Smooth muscle cell (in vitro differentiated cells): ENCODE results near the gene TRAF3. TPM values are rescaled to one million over a fixed set of nuclear protein-coding genes. Genes with fewer than 3 reads are reported as not detected.

Experiments
- DNase-seq: peaks from one replicate; lab custom pipeline; 2025; ENCODE audit not compliant: unreplicated experiment; lab: John Stamatoyannopoulos, UW
- H2AFZ ChIP-seq: fragments of 200-600 bp; sonication (generic); 2 replicates; pipeline ENCODE4 v1.6.0; 2016; ENCODE audit warnings: antibody characterized with exemption, low read depth, mild to moderate bottlenecking
- H3F3A ChIP-seq: fragments of 200-600 bp; sonication (generic); 2 replicates; pipeline ENCODE4 v1.6.0; 2017; ENCODE audit warnings: antibody characterized with exemption, low read depth
- H3K27ac ChIP-seq: fragments of 200-600 bp; sonication (generic); 2 replicates; pipeline ENCODE4 v1.5.1; 2016; ENCODE audit warnings: low read depth, mild to moderate bottlenecking
- H3K27me3 ChIP-seq: fragments of 200-600 bp; sonication (generic); 2 replicates; pipeline ENCODE4 v1.6.1; 2016; ENCODE audit warnings: low read depth, mild to moderate bottlenecking
- H3K36me3 ChIP-seq: fragments of 200-600 bp; sonication (generic); 2 replicates; pipeline ENCODE4 v1.5.1; 2016; ENCODE audit warnings: low read depth
- H3K4me1 ChIP-seq: fragments of 200-600 bp; sonication (generic); 2 replicates; pipeline ENCODE4 v1.5.1; 2016; ENCODE audit warnings: low read depth
- H3K4me2 ChIP-seq: fragments of 200-600 bp; sonication (generic); 2 replicates; pipeline ENCODE4 v1.6.0; 2016; ENCODE audit warnings: mild to moderate bottlenecking
- H3K4me3 ChIP-seq: fragments of 200-600 bp; sonication (generic); 2 replicates; pipeline ENCODE4 v1.5.1; 2016; ENCODE audit warnings: mild to moderate bottlenecking
- H3K79me2 ChIP-seq: fragments of 200-600 bp; sonication (generic); 2 replicates; pipeline ENCODE4 v1.6.0; 2016; ENCODE audit warnings: low read depth, mild to moderate bottlenecking
- H3K9ac ChIP-seq: fragments of 200-600 bp; sonication (generic); 2 replicates; pipeline ENCODE4 v1.6.0; 2016; ENCODE audit warnings: low read depth
- H3K9me3 ChIP-seq: fragments of 200-600 bp; sonication (generic); replicated peaks from 2 replicates; pipeline ENCODE4 v1.5.1; 2016; ENCODE audit warnings: low read depth
- H4K20me1 ChIP-seq: fragments of 200-600 bp; sonication (generic); 2 replicates; pipeline ENCODE4 v1.6.0; 2016; ENCODE audit warnings: low read depth
- WGBS: methylation state at CpG from one replicate; pipeline ENCODE4 v1.1.7; 2016; ENCODE audit warnings: low lambda C conversion rate; 5-methylcytosine and 5-hydroxymethylcytosine counted together
- polyA plus RNA-seq: library from polyadenylated mRNA; unstranded; fragments of >200 nt; fragmentation: Nextera tagmentation; extraction: Ambion mirVana; gene quantifications from 2 replicates; pipeline ENCODE4 v1.2.1, GENCODE V29; 2016
- total RNA-seq: library from RNA; depleted of rRNA; stranded (reverse); fragments of >200 nt; gene quantifications from 2 replicates; pipeline ENCODE4 v1.2.3, GENCODE V29; 2014
- TF ChIP-seq, protein P1 (sequence below): fragments of 200-600 bp; sonication (generic); IDR thresholded peaks from 2 replicates; pipeline ENCODE4 v1.5.1; 2017; ENCODE audit warnings: borderline replicate concordance, mild to moderate bottlenecking, antibody characterized with exemption; ENCODE audit not compliant: insufficient read depth, poor library complexity, severe bottlenecking

TRAF3 gene
- total and polyA plus RNA-seq, 2 experiments from 2014 or later, result 9.4 to 24.6 TPM

GRCh38 chr14:102856179-102856578 is 78.9 kb downstream of the TRAF3 start:
- Histone ChIP-seq H3F3A (no peaks in the 10 kb centered on the region), H4K20me1 (peaks cover 38% of the 10 kb centered on the region), H3K9me3 (no peaks in the 10 kb centered on the region), H3K27ac (no peak overlapping the region), H3K27me3 (no peaks in the 10 kb centered on the region), H3K4me3 (no peak overlapping the region), H3K36me3 (no peaks in the 10 kb centered on the region), H3K79me2 (peaks cover 11% of the 10 kb centered on the region), H3K4me1 (no peaks in the 10 kb centered on the region), H3K4me2 (no peak overlapping the region), H3K9ac (no peak overlapping the region), H2AFZ (no peak overlapping the region)
- DNase-seq, result no peak
- 94% methylated on average over 2 of the region's 2 CpGs for WGBS
- TF ChIP-seq, protein P1, sequence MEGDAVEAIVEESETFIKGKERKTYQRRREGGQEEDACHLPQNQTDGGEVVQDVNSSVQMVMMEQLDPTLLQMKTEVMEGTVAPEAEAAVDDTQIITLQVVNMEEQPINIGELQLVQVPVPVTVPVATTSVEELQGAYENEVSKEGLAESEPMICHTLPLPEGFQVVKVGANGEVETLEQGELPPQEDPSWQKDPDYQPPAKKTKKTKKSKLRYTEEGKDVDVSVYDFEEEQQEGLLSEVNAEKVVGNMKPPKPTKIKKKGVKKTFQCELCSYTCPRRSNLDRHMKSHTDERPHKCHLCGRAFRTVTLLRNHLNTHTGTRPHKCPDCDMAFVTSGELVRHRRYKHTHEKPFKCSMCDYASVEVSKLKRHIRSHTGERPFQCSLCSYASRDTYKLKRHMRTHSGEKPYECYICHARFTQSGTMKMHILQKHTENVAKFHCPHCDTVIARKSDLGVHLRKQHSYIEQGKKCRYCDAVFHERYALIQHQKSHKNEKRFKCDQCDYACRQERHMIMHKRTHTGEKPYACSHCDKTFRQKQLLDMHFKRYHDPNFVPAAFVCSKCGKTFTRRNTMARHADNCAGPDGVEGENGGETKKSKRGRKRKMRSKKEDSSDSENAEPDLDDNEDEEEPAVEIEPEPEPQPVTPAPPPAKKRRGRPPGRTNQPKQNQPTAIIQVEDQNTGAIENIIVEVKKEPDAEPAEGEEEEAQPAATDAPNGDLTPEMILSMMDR, result no peak

DNA sequence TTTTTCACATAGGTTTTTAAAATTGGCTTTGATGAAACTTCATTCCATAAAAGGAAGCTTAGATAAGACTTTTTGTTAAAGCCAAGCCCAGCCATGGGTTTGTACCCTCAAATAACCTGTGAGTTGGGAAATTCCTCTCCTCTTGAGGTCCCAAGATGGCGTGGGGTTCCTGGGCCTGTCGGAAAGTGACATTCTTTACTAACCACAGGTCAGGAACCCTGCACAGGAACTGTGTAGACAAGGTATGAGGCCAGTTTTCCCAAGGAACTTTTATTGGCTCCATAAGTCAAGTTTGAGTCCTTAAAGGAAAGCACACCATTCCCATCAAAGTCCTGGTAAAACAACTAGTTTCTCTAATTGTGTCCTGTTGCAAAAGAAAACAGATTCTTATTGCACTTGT is 80.2 kb downstream of the TRAF3 start:
- Histone ChIP-seq H3K27ac (no peak overlapping the region), H3F3A (no peaks in the 10 kb centered on the region), H2AFZ (no peak overlapping the region), H3K27me3 (no peaks in the 10 kb centered on the region), H3K4me2 (no peak overlapping the region), H3K79me2 (peaks cover 22% of the 10 kb centered on the region), H3K4me3 (no peak overlapping the region), H3K4me1 (no peaks in the 10 kb centered on the region), H3K36me3 (no peaks in the 10 kb centered on the region), H4K20me1 (peaks cover 33% of the 10 kb centered on the region), H3K9ac (no peak overlapping the region), H3K9me3 (no peaks in the 10 kb centered on the region)
- TF ChIP-seq, protein P1, result no peak
- DNase-seq, result no peak
- 83% methylated on average over 2 of the region's 2 CpGs for WGBS

GRCh38 chr14:102859911-102860310 is 82.7 kb downstream of the TRAF3 start:
- Histone ChIP-seq H3F3A (no peaks in the 10 kb centered on the region), H3K36me3 (no peaks in the 10 kb centered on the region), H3K9ac (no peak overlapping the region), H3K9me3 (no peaks in the 10 kb centered on the region), H3K4me1 (no peaks in the 10 kb centered on the region), H2AFZ (no peak overlapping the region), H3K4me3 (no peak overlapping the region), H4K20me1 (peaks cover 16% of the 10 kb centered on the region), H3K79me2 (peaks cover 22% of the 10 kb centered on the region), H3K4me2 (no peak overlapping the region), H3K27me3 (no peaks in the 10 kb centered on the region), H3K27ac (no peak overlapping the region)
- no peak for DNase-seq
- TF ChIP-seq, protein P1, result no peak
- WGBS, result 89% methylated on average over 1 of the region's 1 CpG

GRCh38 chr14:102862154-102862773 is 85.0 kb downstream of the TRAF3 start:
- peaks cover 12% of the 10 kb centered on the region for H4K20me1 ChIP-seq
- H2AFZ ChIP-seq, result no peak overlapping the region
- no peaks in the 10 kb centered on the region for H3F3A ChIP-seq
- no peak overlapping the region for H3K9ac ChIP-seq
- no peak overlapping the region for H3K27ac ChIP-seq
- no peaks in the 10 kb centered on the region for H3K9me3 ChIP-seq
- H3K4me3 ChIP-seq, result no peak overlapping the region
- TF ChIP-seq, protein P1, result no peak
- peaks cover 16% of the 10 kb centered on the region for H3K79me2 ChIP-seq
- 88% methylated on average over 3 of the region's 3 CpGs for WGBS
- H3K27me3 ChIP-seq, result no peaks in the 10 kb centered on the region
- H3K36me3 ChIP-seq, result no peaks in the 10 kb centered on the region
- H3K4me1 ChIP-seq, result no peaks in the 10 kb centered on the region
- no peak for DNase-seq
- no peak overlapping the region for H3K4me2 ChIP-seq
